HL-60/S4 (cell line): Measurements from ENCODE around the gene ADCY2.

Source experiments
- in situ Hi-C: fragments of 300-500 bp; cut with MboI; formaldehyde crosslinking; loops from 2 replicates; pipeline ENCODE4 v1.14.3; 2022; ENCODE audit warnings: low sequenced_read_pairs

Gene ADCY2

GRCh38 chr5:7855611-7856010 lies 459.7 kb downstream of the ADCY2 start:
- in situ Hi-C loops, result no loop called here

- in situ Hi-C loops, result no loop called here
Measured at GRCh38 chr5:7856855-7857254, 460.9 kb downstream of the ADCY2 start.

- in situ Hi-C loops, result no loop called here
Measured at GRCh38 chr5:7857361-7857760, 461.4 kb downstream of the ADCY2 start.

- in situ Hi-C loops, result no loop called here
Measured at GRCh38 chr5:7857926-7858632, 462.1 kb downstream of the ADCY2 start.

- in situ Hi-C loops, result no loop called here
Measured at GRCh38 chr5:7866196-7866595, 470.3 kb downstream of the ADCY2 start.

- in situ Hi-C loops, result no loop called here
Measured at GRCh38 chr5:7867260-7867659, 471.3 kb downstream of the ADCY2 start.

GRCh38 chr5:7868427-7868772 lies 472.5 kb downstream of the ADCY2 start:
- in situ Hi-C loops, result no loop called here

- in situ Hi-C loops, result no loop called here
Measured at GRCh38 chr5:7868773-7869473, 473.0 kb downstream of the ADCY2 start, which contains the start of the genes FASTKD3 and MTRR. Gene FASTKD3, minus strand, starts transcription at chr5:7869031. Its CDS starts 948 bp downstream, at chr5:7868083. Gene MTRR, plus strand, starts transcription at chr5:7869148. Its CDS starts 1,647 bp downstream, at chr5:7870795.

- in situ Hi-C loops, result no loop called here
Measured at GRCh38 chr5:7869474-7870136, 473.7 kb downstream of the ADCY2 start.

- in situ Hi-C loops, result no loop called here
Measured at GRCh38 chr5:7871653-7872052, 475.7 kb downstream of the ADCY2 start.

- in situ Hi-C loops, result no loop called here
Measured at GRCh38 chr5:7872517-7873130, 476.7 kb downstream of the ADCY2 start.

GRCh38 chr5:7873216-7873615 lies 477.3 kb downstream of the ADCY2 start:
- in situ Hi-C loops, result no loop called here

GRCh38 chr5:7874639-7875038 lies 478.7 kb downstream of the ADCY2 start:
- in situ Hi-C loops, result no loop called here

GRCh38 chr5:7875151-7875550 lies 479.2 kb downstream of the ADCY2 start:
- in situ Hi-C loops, result no loop called here

GRCh38 chr5:7876867-7877266 lies 480.9 kb downstream of the ADCY2 start:
- in situ Hi-C loops, result no loop called here

GRCh38 chr5:7877851-7878250 lies 481.9 kb downstream of the ADCY2 start:
- in situ Hi-C loops, result no loop called here

- in situ Hi-C loops, result no loop called here
Measured at GRCh38 chr5:7878381-7878873, 482.5 kb downstream of the ADCY2 start.
